Loucy (cell line): Measurements from ENCODE around the gene PRDM5.

Experiments
- H2AFZ ChIP-seq: fragments of 200-600 bp; sonication (generic); 2 replicates; pipeline ENCODE4 v1.6.0; 2016; ENCODE audit warnings: antibody characterized with exemption, mild to moderate bottlenecking, low read length, moderate library complexity
- H3F3A ChIP-seq: fragments of 200-600 bp; 2 replicates; pipeline ENCODE4 v1.6.0; 2016; ENCODE audit warnings: antibody characterized with exemption, low read depth, mild to moderate bottlenecking
- H3K27me3 ChIP-seq: fragments of 200-600 bp; sonication (generic); 2 replicates; pipeline ENCODE4 v1.6.1; 2014; ENCODE audit warnings: low read length, mild to moderate bottlenecking; ENCODE audit not compliant: insufficient read depth, poor library complexity, severe bottlenecking
- H3K36me3 ChIP-seq: fragments of 200-600 bp; sonication (generic); 2 replicates; pipeline ENCODE4 v1.6.1; 2016; ENCODE audit warnings: low read length; ENCODE audit not compliant: insufficient read depth
- H3K4me1 ChIP-seq: fragments of 200-600 bp; sonication (generic); 2 replicates; pipeline ENCODE4 v1.5.1; 2014; ENCODE audit warnings: low read length, mild to moderate bottlenecking; ENCODE audit not compliant: insufficient read depth, poor library complexity, severe bottlenecking
- H3K4me2 ChIP-seq: fragments of 200-600 bp; sonication (generic); 2 replicates; pipeline ENCODE4 v1.6.0; 2014; ENCODE audit warnings: antibody characterized with exemption, low read length, low read depth, mild to moderate bottlenecking; ENCODE audit not compliant: poor library complexity, severe bottlenecking
- H3K4me3 ChIP-seq: fragments of 200-600 bp; sonication (generic); 2 replicates; pipeline ENCODE4 v1.5.1; 2014; ENCODE audit warnings: low read length, mild to moderate bottlenecking, mixed read lengths; ENCODE audit not compliant: poor library complexity, severe bottlenecking
- H3K79me2 ChIP-seq: fragments of 200-600 bp; sonication (generic); 2 replicates; pipeline ENCODE4 v1.6.1; 2014; ENCODE audit warnings: low read length; ENCODE audit not compliant: insufficient read depth
- H3K9ac ChIP-seq: fragments of 200-600 bp; sonication (generic); 2 replicates; pipeline ENCODE4 v1.6.0; 2014; ENCODE audit warnings: mild to moderate bottlenecking, low read depth, low read length, moderate library complexity; ENCODE audit not compliant: poor library complexity, severe bottlenecking
- H3K9me2 ChIP-seq: fragments of 200-600 bp; sonication (generic); replicated peaks from 2 replicates; pipeline ENCODE4 v1.6.1; 2016; ENCODE audit warnings: low read depth, low read length, mixed read lengths
- H3K9me3 ChIP-seq: fragments of 200-600 bp; sonication (generic); 2 replicates; pipeline ENCODE4 v1.6.1; 2014; ENCODE audit warnings: mild to moderate bottlenecking, antibody characterized with exemption, low read length, low read depth; ENCODE audit not compliant: insufficient read depth
- H4K20me1 ChIP-seq: fragments of 200-600 bp; sonication (generic); 2 replicates; pipeline ENCODE4 v1.6.0; 2014; ENCODE audit warnings: antibody characterized with exemption, low read length, mild to moderate bottlenecking; ENCODE audit not compliant: insufficient read depth, poor library complexity, severe bottlenecking
- EZH2phosphoT487 ChIP-seq: fragments of 200-600 bp; IDR thresholded peaks from 2 replicates; pipeline ENCODE4 v1.6.1; 2018; ENCODE audit warnings: antibody characterized with exemption, mild to moderate bottlenecking, moderate library complexity, borderline replicate concordance
- TF ChIP-seq, protein P1 (sequence below): fragments of 200-600 bp; sonication (generic); conservative IDR thresholded peaks from 2 replicates; pipeline ENCODE4 v1.5.1; 2014; ENCODE audit warnings: mild to moderate bottlenecking, antibody characterized with exemption, low read length

The PRDM5 gene

DNA sequence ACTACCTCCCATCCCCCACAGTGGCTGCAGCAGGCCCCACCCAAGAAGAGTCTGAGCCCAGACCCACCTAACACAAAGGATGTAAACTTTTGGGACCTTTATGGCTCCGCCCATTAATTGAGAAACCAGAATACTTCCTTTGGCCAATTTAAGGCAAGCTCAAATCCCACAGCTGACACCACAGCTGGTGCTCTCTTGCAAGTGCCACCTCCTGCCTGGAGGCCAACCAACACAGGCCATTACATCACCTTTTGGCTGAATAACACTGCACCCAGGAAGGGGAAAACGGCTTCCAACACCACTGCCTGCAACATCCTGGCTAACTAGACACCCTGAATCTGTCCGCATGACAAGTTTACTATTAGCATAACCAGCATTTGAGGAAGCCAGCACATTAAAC lies 248.8 kb downstream of the PRDM5 start:
- H3K27me3 ChIP-seq, result no peaks in the 10 kb centered on the region
- H3K9me3 ChIP-seq, result no peaks in the 10 kb centered on the region; the same call in 1 of the 2 replicates
- H4K20me1 ChIP-seq, result no peaks in the 10 kb centered on the region
- no peaks in the 10 kb centered on the region for H3K36me3 ChIP-seq
- H2AFZ ChIP-seq, result no peak overlapping the region
- no peaks in the 10 kb centered on the region for H3K79me2 ChIP-seq
- no peaks in the 10 kb centered on the region for H3K9me2 ChIP-seq
- H3K4me1 ChIP-seq, result no peaks in the 10 kb centered on the region
- no peak overlapping the region for H3K4me2 ChIP-seq
- no peak for TF ChIP-seq EZH2phosphoT487
- TF ChIP-seq, protein P1, sequence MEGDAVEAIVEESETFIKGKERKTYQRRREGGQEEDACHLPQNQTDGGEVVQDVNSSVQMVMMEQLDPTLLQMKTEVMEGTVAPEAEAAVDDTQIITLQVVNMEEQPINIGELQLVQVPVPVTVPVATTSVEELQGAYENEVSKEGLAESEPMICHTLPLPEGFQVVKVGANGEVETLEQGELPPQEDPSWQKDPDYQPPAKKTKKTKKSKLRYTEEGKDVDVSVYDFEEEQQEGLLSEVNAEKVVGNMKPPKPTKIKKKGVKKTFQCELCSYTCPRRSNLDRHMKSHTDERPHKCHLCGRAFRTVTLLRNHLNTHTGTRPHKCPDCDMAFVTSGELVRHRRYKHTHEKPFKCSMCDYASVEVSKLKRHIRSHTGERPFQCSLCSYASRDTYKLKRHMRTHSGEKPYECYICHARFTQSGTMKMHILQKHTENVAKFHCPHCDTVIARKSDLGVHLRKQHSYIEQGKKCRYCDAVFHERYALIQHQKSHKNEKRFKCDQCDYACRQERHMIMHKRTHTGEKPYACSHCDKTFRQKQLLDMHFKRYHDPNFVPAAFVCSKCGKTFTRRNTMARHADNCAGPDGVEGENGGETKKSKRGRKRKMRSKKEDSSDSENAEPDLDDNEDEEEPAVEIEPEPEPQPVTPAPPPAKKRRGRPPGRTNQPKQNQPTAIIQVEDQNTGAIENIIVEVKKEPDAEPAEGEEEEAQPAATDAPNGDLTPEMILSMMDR, result no peak
- H3K9ac ChIP-seq, result no peak overlapping the region
- no peak overlapping the region for H3K4me3 ChIP-seq
- no peaks in the 10 kb centered on the region for H3F3A ChIP-seq

- H3K27me3 ChIP-seq, result no peaks in the 10 kb centered on the region
- H3F3A ChIP-seq, result no peaks in the 10 kb centered on the region
- no peaks in the 10 kb centered on the region for H3K36me3 ChIP-seq
- no peak overlapping the region for H3K4me3 ChIP-seq
- H3K4me1 ChIP-seq, result no peaks in the 10 kb centered on the region
- H2AFZ ChIP-seq, result no peak overlapping the region
- no peaks in the 10 kb centered on the region; the same call in 1 of the 2 replicates for H3K9me3 ChIP-seq
- TF ChIP-seq, protein P1, result no peak
- TF ChIP-seq EZH2phosphoT487, result no peak
- no peaks in the 10 kb centered on the region for H3K79me2 ChIP-seq
- H3K4me2 ChIP-seq, result no peak overlapping the region
- no peaks in the 10 kb centered on the region for H3K9me2 ChIP-seq
- H3K9ac ChIP-seq, result no peak overlapping the region
- H4K20me1 ChIP-seq, result no peaks in the 10 kb centered on the region
Observed at GRCh38 chr4:120672558-120673147, 249.9 kb downstream of the PRDM5 start.

DNA sequence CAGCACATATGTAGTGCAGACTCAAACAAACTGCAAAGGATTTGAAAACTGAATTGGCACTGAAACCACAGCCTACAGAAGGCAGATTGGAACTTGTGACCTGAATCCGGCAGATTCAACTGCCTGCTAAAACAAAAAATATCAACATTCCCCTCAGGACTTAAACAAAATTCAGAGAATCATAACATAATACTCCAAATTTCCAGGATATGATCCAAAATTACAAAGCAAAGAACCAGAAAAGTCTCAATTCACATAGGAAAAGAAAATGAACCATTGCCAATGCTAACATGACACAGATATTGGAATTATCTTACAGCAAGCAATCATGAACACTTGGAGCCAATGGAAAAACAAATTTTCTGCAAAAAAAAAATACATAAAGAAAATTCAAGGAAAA lies 250.4 kb downstream of the PRDM5 start:
- H3K27me3 ChIP-seq, result no peaks in the 10 kb centered on the region
- TF ChIP-seq EZH2phosphoT487, result no peak
- no peak overlapping the region for H3K9ac ChIP-seq
- no peaks in the 10 kb centered on the region for H3K9me3 ChIP-seq
- no peaks in the 10 kb centered on the region for H3F3A ChIP-seq
- H3K79me2 ChIP-seq, result no peaks in the 10 kb centered on the region
- H3K4me2 ChIP-seq, result no peak overlapping the region
- no peaks in the 10 kb centered on the region for H4K20me1 ChIP-seq
- H3K4me3 ChIP-seq, result no peak overlapping the region
- H2AFZ ChIP-seq, result no peak overlapping the region
- no peaks in the 10 kb centered on the region for H3K4me1 ChIP-seq
- no peaks in the 10 kb centered on the region for H3K36me3 ChIP-seq
- H3K9me2 ChIP-seq, result no peaks in the 10 kb centered on the region

DNA sequence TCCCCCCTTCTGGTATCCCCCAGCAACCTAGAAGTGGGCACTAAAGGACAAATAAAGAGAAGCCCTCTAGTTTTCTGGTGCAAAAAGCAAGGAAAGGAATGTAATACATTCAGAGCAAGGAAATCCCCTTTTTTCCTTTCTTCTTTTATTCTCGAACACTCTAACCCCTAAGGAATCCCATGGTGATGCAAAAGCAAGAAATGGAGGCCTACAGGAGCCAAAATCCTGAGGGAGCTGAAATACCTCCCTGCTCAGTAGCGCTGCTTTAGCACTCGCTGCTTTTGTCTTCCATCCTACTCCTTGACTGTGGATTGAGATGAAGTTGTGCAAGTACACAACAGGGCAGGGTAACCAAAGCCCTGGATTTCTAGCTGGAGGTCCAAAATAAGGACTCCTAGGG lies 251.0 kb downstream of the PRDM5 start:
- no peaks in the 10 kb centered on the region for H4K20me1 ChIP-seq
- H3K36me3 ChIP-seq, result no peaks in the 10 kb centered on the region
- H3K4me2 ChIP-seq, result no peak overlapping the region
- no peaks in the 10 kb centered on the region for H3K9me2 ChIP-seq
- H3K9me3 ChIP-seq, result no peaks in the 10 kb centered on the region
- no peaks in the 10 kb centered on the region for H3K79me2 ChIP-seq
- H3K4me3 ChIP-seq, result no peak overlapping the region
- TF ChIP-seq, protein P1, result no peak
- TF ChIP-seq EZH2phosphoT487, result no peak
- no peak overlapping the region for H3K9ac ChIP-seq
- no peaks in the 10 kb centered on the region for H3F3A ChIP-seq
- no peak overlapping the region for H2AFZ ChIP-seq
- no peaks in the 10 kb centered on the region for H3K27me3 ChIP-seq
- no peaks in the 10 kb centered on the region for H3K4me1 ChIP-seq
